ENCODE results near the gene TENT5C.
A peak's percentile ranks its signal among the peaks of the same experiment; 100 is the strongest.
"Not testable (repeated sequence)": the region's sequence is repeated elsewhere in the genome, so short reads cannot be mapped to it uniquely, and the experiment has no call there.

TENT5C gene

DNA sequence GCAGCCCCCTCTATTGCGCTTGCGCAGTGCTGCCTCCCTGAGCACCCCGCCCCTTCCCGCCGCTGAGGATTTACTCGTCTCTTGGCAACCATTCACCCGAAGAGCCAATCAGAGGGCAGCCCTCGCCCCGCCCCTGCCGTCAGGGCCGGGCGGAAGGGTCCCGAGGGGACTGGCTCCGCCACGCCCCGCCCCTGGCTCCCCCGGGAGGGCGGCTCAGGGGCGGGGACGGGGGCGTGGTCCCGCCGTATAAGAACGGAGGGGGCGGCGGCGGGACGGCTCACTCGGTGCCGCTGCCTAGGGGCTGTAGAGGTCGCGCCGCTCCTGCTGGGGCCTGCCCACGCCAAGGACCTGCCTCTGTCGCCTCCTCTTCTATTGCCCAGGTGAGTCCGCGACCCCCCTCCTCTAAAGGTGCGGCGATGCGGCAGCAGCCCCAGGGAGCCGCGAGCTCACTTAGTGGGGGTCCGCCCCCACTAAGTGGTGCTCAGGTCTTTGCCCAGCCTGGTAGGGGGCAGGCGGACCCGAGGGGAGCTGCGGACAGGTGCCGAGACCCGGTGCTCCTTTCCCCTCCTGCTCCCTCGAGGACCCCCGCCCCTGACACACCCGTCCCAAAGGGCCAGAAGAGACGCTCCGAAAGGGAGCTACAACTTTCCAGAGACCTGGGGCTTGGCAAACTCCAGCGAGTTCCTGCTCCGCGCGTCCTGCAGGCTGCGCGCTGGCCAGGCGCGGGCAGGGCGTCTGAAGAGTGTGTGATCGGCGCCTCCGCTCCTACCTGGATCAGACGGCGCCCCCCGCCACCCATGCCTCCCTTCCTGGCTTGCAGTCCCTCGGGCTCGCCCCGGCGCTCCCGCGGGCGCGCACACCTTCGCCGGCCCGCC lies at the start of gene TENT5C:
Gene TENT5C, plus strand, starts transcription at position 275 of the 875 bp plus-strand sequence. CDS start 16,821 bp downstream, outside the sequence.
- peak; percentile 66 for DNase-seq

GRCh38 chr1:117556341-117556740 lies 49.5 kb upstream of the TENT5C start:
- no peak for DNase-seq

GRCh38 chr1:117556976-117557375 lies 48.9 kb upstream of the TENT5C start:
- DNase-seq = no peak

- not testable (repeated sequence) for DNase-seq
These were observed 47.4 kb upstream of the TENT5C start for GRCh38 chr1:117558451-117558850.

DNA sequence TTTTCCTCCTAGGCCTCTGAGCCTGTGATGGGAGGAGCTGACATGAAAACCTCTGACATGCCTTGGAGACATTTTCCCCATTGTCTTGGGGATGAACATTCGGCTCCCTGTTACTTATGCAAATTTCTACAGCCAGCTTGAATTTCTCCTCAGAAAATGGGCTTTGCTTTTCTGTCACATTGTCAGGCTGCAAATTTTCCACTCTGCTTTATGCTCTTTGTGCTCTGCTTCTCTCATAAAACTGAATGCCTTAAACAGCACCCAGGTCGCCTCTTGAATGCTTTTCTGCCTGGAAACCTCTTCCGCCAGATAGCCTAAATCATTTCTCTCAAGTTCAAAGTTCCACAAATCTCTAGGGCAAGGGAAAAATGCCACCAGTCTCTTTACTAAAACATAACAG lies 46.7 kb upstream of the TENT5C start:
- no peak for DNase-seq

- no peak for DNase-seq
These were observed 45.9 kb upstream of the TENT5C start for GRCh38 chr1:117559985-117560384.

- DNase-seq = no peak
These were observed 44.8 kb upstream of the TENT5C start for GRCh38 chr1:117561071-117561470.

GRCh38 chr1:117561551-117561950 lies 44.3 kb upstream of the TENT5C start:
- DNase-seq = no peak

DNA sequence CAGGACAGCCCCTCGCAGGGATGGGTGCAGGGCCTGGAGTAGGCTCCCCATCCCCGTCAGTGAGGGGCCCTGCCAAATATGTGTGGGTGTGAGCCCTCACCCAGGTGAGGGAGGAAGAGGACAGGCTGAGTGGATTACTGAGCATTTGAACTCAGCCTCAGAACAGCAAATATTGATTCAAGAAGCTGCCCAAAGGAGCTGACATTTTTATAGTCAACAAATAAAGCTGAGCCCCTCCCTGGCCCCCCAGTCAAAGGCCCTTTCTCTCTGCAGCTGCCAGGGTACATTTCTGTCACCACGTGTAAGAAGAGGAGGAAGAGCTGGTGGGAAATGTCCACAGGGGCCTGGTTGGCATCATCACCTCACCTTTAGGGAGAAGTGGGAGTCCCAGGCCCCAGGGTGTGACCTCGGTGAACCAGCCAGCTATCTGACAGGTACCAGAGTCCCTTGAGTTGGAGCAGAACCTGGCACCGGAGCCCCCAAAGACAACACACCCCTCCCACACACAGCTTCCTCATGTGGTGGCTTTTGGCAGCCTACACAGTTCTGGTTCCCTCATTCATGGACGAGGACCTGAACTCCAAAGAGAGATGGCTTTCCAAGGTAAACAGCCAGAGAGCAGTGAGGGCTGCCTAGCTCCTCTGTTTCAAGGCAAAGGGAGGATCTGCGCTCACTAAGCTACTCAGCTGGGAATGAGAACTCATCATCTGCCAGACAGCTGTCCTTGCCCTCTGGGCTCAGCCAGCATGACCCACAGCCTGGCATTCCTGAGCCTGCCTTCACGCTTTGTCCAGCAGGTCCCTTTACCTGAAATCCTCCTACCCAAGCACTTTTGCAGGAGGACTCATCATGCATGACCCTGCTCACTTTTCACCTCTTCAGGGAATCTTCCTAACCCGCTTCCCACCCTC lies 43.0 kb upstream of the TENT5C start:
- DNase-seq = no peak

DNA sequence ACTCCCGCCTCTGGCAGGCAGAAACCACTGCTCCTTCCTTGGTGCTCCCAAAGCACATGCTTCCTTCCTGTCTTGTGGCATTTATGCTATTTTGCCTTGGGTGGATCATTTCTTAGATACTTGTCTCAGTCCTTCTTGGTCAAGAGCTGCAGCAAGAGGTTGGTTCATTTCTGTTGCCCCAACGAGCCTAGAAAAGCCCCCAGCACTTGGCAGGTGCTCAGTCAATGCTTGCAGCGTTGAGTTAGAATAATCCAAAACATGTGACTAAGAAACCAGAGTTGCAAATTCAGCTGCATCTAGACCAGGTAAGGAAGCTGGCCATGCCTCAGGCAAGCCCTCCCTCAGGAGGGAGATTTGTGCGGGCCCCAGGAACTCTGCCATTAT lies 42.4 kb upstream of the TENT5C start:
- no peak for DNase-seq

DNA sequence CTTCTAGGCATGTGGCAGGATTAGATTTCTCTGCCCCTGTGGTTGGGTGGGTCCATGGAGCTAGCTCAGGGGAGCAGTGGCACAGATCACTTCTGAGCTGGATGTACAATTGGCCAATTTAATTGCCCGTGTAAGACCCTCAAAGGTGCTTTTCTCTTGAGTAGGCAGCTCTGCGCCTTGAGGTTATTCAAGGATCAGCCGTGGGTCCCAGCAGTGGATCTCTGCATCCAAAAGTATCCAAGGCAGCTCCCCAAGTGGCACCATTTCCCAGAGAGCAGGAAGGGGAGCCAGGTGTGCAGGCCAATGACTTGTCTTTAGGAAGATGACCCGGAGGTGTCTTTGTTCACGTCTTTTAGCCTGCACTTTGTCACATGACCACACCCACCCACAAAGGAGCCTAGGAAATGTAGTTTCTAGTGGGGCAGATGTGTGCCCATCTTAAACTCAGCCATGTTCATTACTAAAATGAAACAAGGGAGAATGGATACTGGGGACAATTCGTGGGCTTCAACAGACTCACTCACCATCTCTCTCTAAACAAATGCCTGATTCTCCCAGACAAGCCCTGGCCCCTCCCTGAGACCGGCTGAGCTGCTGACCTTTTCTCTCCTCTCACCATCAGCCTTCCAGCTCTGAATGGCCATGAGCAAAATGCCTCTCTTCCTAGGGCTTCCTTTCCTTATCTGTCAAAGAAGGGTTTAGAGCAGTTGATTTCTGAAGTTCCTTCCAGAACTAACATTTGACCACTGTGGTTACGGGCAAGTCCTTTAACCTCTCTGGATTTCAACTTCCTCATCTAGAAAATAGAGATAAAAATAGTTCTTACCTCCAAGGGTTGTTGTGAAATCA lies 41.4 kb upstream of the TENT5C start:
- DNase-seq = no peak

DNA sequence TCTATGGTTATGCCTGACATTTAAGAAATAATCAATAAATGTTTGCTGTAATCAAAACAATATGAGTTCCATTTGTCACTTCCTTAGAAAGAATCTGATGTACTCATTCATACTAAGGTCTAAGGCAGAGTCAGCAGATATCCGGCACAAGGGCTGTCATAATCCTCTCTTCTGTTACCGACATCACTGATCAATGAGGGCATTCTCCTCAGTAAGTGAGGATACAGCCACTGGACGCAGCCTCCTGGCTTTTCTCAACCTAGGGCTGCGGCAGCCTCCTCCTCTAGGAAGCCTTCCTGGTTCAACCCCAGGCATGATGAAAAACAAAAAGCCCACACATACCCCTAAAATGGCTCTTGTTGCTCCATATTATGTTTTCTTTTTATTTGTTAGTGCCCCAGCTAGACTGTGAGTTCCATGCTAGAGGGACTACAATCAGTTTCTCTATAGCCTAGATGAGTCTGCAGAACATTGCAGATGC lies 40.7 kb upstream of the TENT5C start:
- DNase-seq = no peak

DNA sequence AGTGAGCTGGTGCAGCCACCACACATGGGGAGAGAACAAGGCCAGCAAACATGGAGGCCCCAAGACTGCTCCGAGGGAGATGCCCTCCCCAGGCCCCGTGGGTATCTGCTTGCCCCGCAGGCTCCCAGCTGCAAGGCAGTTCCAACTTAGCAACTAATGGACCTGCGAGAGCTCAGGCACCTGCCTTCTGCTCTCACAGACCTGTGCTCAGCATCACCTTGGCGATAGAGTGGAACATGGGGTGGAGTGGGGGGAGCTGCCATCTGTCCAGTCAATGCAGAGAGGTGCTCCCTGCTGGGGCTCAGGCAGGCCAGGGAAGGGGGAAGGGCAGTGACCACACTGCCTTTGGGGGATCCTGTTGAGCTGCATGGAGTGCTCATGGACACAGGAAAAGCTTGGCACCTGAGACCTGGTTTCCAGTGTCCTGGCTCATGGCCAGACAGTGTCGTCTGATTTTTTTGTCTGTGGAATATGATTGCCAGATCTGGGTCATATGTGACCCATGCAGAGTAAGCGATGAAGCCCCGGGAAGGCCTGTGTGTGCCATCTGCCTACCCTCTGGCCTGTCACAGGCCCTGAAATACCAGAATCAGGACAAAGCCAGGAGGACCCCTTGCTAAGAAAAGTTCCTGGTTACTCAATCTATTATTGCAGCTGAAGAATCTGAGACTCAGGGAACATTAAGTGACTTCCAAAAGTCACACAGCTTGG lies 39.9 kb upstream of the TENT5C start:
- DNase-seq = no peak

GRCh38 chr1:117566556-117566955 lies 39.3 kb upstream of the TENT5C start:
- no peak for DNase-seq

DNA sequence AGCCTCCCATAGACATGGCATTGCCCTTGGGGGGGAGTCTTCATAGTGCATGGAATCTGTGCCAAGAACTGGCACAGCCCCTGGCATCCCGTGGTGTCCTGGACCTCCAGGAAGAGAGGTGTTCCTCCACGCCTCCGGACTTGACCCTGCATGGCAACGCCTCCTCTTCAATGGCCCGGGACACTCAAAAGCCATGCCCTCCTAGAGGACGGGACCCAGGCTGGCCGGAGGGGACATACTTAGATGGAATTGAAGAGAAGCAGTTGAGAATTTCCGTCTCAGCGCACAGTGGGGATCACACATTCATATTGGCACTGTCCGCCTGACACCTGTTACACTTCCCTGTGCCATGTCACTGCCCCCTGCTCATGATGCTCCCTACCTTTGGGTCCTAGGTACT lies 38.4 kb upstream of the TENT5C start:
- DNase-seq = no peak

DNA sequence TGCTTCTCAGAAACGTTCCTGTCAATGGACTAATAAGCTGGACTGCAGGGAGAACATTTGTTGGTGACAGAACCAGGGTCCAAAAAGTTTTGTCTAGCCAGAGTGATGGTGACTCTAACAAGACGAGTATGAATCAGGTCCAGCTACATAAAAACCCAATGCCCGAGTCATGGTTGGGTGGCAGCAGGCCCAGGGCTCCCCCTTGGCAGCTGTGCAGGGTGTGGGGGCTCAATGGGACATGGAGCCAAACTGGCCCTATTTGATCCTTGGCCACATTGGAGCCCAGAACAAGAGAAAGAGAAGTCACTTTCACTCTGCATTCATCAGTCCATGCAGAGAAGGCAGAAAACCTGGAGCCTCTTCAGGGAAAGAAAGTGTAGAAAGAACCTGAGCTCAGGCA lies 37.9 kb upstream of the TENT5C start:
- no peak for DNase-seq

- DNase-seq = no peak
These were observed 36.8 kb upstream of the TENT5C start for GRCh38 chr1:117568999-117569398.

- DNase-seq = no peak
These were observed 36.0 kb upstream of the TENT5C start for GRCh38 chr1:117569856-117570255.

DNA sequence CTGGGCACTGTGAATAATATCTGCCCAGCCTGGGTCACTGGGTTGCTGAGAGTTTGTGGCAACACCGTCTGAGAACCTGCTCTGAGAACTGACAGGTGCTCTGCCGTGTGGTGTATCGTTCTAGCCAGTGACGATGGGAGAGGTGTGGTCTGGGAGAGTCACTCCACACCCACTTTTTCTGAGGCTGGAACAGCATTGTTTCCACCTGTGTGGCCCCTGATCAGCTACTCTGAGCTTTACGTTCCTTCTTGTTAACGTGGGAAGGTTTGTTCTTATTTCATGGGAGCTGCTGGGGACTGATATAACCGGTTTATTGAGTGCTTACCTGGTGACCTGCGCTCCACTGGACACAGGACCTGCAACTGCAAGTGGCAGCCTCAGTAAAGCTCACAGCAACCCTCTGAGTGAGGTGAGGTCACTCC lies 34.8 kb upstream of the TENT5C start:
- no peak for DNase-seq

- no peak for DNase-seq
These were observed 34.4 kb upstream of the TENT5C start for GRCh38 chr1:117571496-117571895.

DNA sequence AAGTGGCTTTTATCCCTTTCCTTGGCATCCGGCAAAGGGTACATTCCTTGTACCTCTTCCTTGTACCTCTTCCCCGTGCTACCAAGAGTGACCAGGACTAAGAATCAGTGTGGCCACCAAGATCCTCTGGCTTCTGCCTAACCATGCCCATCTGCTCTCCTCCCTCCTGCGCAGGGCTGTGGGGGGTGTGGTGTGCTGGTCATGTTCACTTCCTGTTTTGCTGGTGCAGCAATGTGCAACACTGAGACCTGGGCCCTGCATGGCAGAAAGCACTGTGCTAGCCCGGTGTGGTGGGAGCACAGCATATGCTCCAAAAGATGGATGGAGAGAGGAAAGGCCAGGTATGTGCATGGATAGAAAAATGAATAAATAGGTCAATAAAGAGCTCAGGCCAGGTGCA lies 33.3 kb upstream of the TENT5C start:
- no peak for DNase-seq

- DNase-seq = no peak
These were observed 32.3 kb upstream of the TENT5C start for GRCh38 chr1:117573386-117574023.

All from SIG-M5 (cell line).